Prostate gland (tissue), 2 donors: ENCODE results near the gene WWTR1. TPM values are rescaled to one million over a fixed set of nuclear protein-coding genes. Genes with fewer than 3 reads are reported as not detected.

ENCODE experiments used
- DNase-seq: peaks from one replicate; pipeline ENCODE4 v3.0.0-alpha.2; 2019; ENCODE audit warnings: low spot score
- H3K27ac ChIP-seq, 2 donors: fragments of 200-600 bp; sonication (generic); 2 replicates each; pipeline ENCODE4 v1.5.1; 2017 to 2019
- H3K27me3 ChIP-seq: fragments of 200-600 bp; sonication (generic); replicated peaks from 2 replicates; pipeline ENCODE4 v1.5.1; 2019; ENCODE audit not compliant: insufficient read depth
- H3K36me3 ChIP-seq, 2 donors: fragments of 200-600 bp; sonication (generic); 1 replicate in 1 of 2; 2 replicates in 1 of 2; pipeline versions ENCODE4 v1.5.1 to v1.8.1; 2017 to 2019
- H3K4me1 ChIP-seq: fragments of 200-600 bp; sonication (generic); replicated peaks from 2 replicates; pipeline ENCODE4 v1.5.1; 2019
- H3K4me3 ChIP-seq, 2 donors: fragments of 200-600 bp; sonication (generic); 2 replicates each; pipeline ENCODE4 v1.5.1; 2017 to 2019
- H3K9me3 ChIP-seq: fragments of 200-600 bp; sonication (generic); 2 replicates; pipeline ENCODE4 v1.5.1; 2017
- CTCF ChIP-seq, 4 experiments: fragments of 200-600 bp in 2 of 4; fragments of 450-650 bp in 2 of 4; sonication (generic) in 2 of 4; IDR thresholded peaks; 1 replicate in 3 of 4; 2 replicates in 1 of 4; pipeline ENCODE4 v1.5.1; 2016 to 2019; ENCODE audit warnings: antibody characterized with exemption in 4 of 4, mild to moderate bottlenecking in 2 of 4, moderate library complexity in 2 of 4
- POLR2A ChIP-seq: fragments of 450-650 bp; IDR thresholded peaks from one replicate; pipeline ENCODE4 v1.6.1; 2016; ENCODE audit warnings: antibody characterized with exemption, mild to moderate bottlenecking
- POLR2AphosphoS5 ChIP-seq: sonication (generic); formaldehyde crosslinking; IDR thresholded peaks from one replicate; pipeline ENCODE4 v1.6.1; 2017; ENCODE audit warnings: antibody characterized with exemption
- WGBS: methylation state at CpG from one replicate; pipeline ENCODE4 v1.1.5; 2018; 5-methylcytosine and 5-hydroxymethylcytosine counted together
- intact Hi-C: fragments of 100-400 bp; cut with DNase I; formaldehyde crosslinking; loops from one replicate; pipeline ENCODE4 v1.14.2; 2022
- total RNA-seq, 2 donors: library from RNA; depleted of rRNA; stranded (reverse); fragments of >200 nt; gene quantifications; one replicate each; pipeline ENCODE4 v1.1.0, GENCODE V29; 2016

The WWTR1 gene
- total RNA-seq, 2 donors from 2014 or later: 47.5 to 79.4 TPM

GRCh38 chr3:149507491-149508324 lies 150.1 kb downstream of the WWTR1 start:
- TF ChIP-seq CTCF (IDR thresholded peaks at IDR 0.05): no peak
- TF ChIP-seq POLR2A: no peak
- 30% methylated on average over 14 of the region's 14 CpGs for WGBS
- intact Hi-C loops: no loop called here
- Histone ChIP-seq H3K27me3 (no peaks in the 10 kb centered on the region), H3K36me3 (no peaks in the 10 kb centered on the region), H3K4me3 (no peak overlapping the region), H3K27ac (no peak overlapping the region), H3K9me3 (no peaks in the 10 kb centered on the region), H3K4me1 (no peaks in the 10 kb centered on the region)
- DNase-seq: no peak

- H3K27ac ChIP-seq: no peak overlapping the region
- no peak for TF ChIP-seq CTCF (IDR thresholded peaks at IDR 0.05)
- no peak for TF ChIP-seq POLR2A
- no peak for TF ChIP-seq POLR2AphosphoS5
- no peaks in the 10 kb centered on the region for H3K4me1 ChIP-seq
Measured at GRCh38 chr3:149506965-149507364, 150.9 kb downstream of the WWTR1 start.

GRCh38 chr3:149506540-149506939 lies 151.3 kb downstream of the WWTR1 start:
- DNase-seq: no peak
- TF ChIP-seq POLR2A: no peak
- no peak for TF ChIP-seq CTCF (IDR thresholded peaks at IDR 0.05)
- TF ChIP-seq POLR2AphosphoS5: no peak
- H3K36me3 ChIP-seq: no peaks in the 10 kb centered on the region
- H3K4me1 ChIP-seq: no peaks in the 10 kb centered on the region
- WGBS: 4% methylated on average over 1 of the region's 1 CpG
- H3K4me3 ChIP-seq: no peak overlapping the region
- H3K9me3 ChIP-seq: no peaks in the 10 kb centered on the region
- H3K27ac ChIP-seq: no peak overlapping the region
- intact Hi-C loops: no loop called here
- H3K27me3 ChIP-seq: no peaks in the 10 kb centered on the region

More at GRCh38 chr3:149506965-149507364, 150.9 kb downstream of the WWTR1 start:
- Histone ChIP-seq H3K9me3 (no peaks in the 10 kb centered on the region), H3K36me3 (no peaks in the 10 kb centered on the region), H3K27me3 (no peaks in the 10 kb centered on the region), H3K4me3 (no peak overlapping the region)
- 15% methylated on average over 2 of the region's 2 CpGs for WGBS
- DNase-seq: no peak
- intact Hi-C loops: no loop called here

- no peaks in the 10 kb centered on the region for H3K36me3 ChIP-seq
- no peak overlapping the region for H3K4me3 ChIP-seq
- H3K4me1 ChIP-seq: no peaks in the 10 kb centered on the region
- no peaks in the 10 kb centered on the region for H3K27me3 ChIP-seq
- no peak overlapping the region for H3K27ac ChIP-seq
- DNase-seq: no peak
- 82% methylated on average over 3 of the region's 3 CpGs for WGBS
- H3K9me3 ChIP-seq: no peaks in the 10 kb centered on the region
- intact Hi-C loops: no loop called here
- no peak for TF ChIP-seq CTCF (IDR thresholded peaks at IDR 0.05)
Measured at GRCh38 chr3:149502438-149502837, 155.4 kb downstream of the WWTR1 start.

- no peak for DNase-seq
- intact Hi-C loops: no loop called here
Measured at GRCh38 chr3:149501524-149501923, 156.3 kb downstream of the WWTR1 start.

More at GRCh38 chr3:149501524-149501923, 156.3 kb downstream of the WWTR1 start:
- Histone ChIP-seq H3K4me1 (no peaks in the 10 kb centered on the region), H3K27ac (no peak overlapping the region), H3K27me3 (no peaks in the 10 kb centered on the region), H3K36me3 (no peaks in the 10 kb centered on the region), H3K4me3 (no peak overlapping the region), H3K9me3 (no peaks in the 10 kb centered on the region)
- no peak for TF ChIP-seq POLR2A
- no peak for TF ChIP-seq POLR2AphosphoS5
- no peak for TF ChIP-seq CTCF (IDR thresholded peaks at IDR 0.05)
- 100% methylated on average over 1 of the region's 1 CpG for WGBS
